GM12878 (cell line): ENCODE measurements around the gene GTPBP1. TPM values are rescaled to one million over a fixed set of nuclear protein-coding genes. Genes with fewer than 3 reads are reported as not detected.

Experiments
- ATAC-seq: fragments of 200-7000 bp; cut with Tn5 transposase; 3 replicates; pipeline ENCODE4 v1.9.1; 2020; ENCODE audit warnings: mild to moderate bottlenecking, moderate library complexity
- BruUV-seq: library from RNA; stranded (reverse); fragments of 400-500 nt; replicated peaks from 2 replicates; lab custom pipeline; 2021; lab: Mats Ljungman, UMichigan
- CTCF ChIA-PET: fragments of 300-600 bp; sonication (Branson Sonifier 250); formaldehyde crosslinking; extraction: SDS; loops from one replicate; lab custom pipeline; 2021; ENCODE audit warnings: inconsistent platforms; lab: Yijun Ruan, JAX
- POLR2A ChIA-PET: fragments of 350-600 bp; formaldehyde crosslinking; extraction: SDS; loops from one replicate; lab custom pipeline; 2021; ENCODE audit warnings: inconsistent platforms; lab: Charles Lee
- RAD21 ChIA-PET: fragments of 300-600 bp; sonication (Branson Sonifier 250); formaldehyde crosslinking; loops from one replicate; lab custom pipeline; 2023; ENCODE audit warnings: antibody characterized with exemption; ENCODE audit not compliant: unreplicated experiment; lab: Charles Lee
- SMC1A ChIA-PET: fragments of 300-600 bp; sonication (Branson Sonifier 250); formaldehyde crosslinking; loops from one replicate; lab custom pipeline; 2023; ENCODE audit not compliant: unreplicated experiment, uncharacterized antibody; lab: Charles Lee
- DNase-seq: peaks from one replicate; pipeline ENCODE4 v3.0.0-alpha.2; 2011; ENCODE audit warnings: low read depth, low spot score
- FAIRE-seq: peaks from 3 replicates; lab custom pipeline; 2011; peaks lifted over from hg19 to GRCh38; lab: Jason Lieb, UNC
- H2AFZ ChIP-seq: 2 replicates; pipeline ENCODE4 v1.6.0; 2011; ENCODE audit warnings: low read depth, low read length, control low read depth; ENCODE audit not compliant: control insufficient read depth
- H3K27ac ChIP-seq: 2 replicates; pipeline ENCODE4 v1.5.1; 2011; ENCODE audit warnings: control low read depth; ENCODE audit not compliant: control insufficient read depth, insufficient read depth
- H3K27me3 ChIP-seq, 2 experiments: replicated peaks in 1 of 2; 2 replicates each; pipeline versions ENCODE4 v1.6.0 to v1.6.1; 2011; ENCODE audit warnings: low read length in 1 of 2; ENCODE audit not compliant: control insufficient read depth in 2 of 2, insufficient read depth in 2 of 2
- H3K36me3 ChIP-seq, 2 experiments: 2 replicates each; pipeline ENCODE4 v1.5.1; 2011; ENCODE audit warnings: low read length in 1 of 2; ENCODE audit not compliant: control insufficient read depth in 2 of 2, insufficient read depth in 2 of 2
- H3K4me1 ChIP-seq: 2 replicates; pipeline ENCODE4 v1.6.1; 2011; ENCODE audit warnings: mild to moderate bottlenecking, low read length, moderate library complexity, mixed read lengths; ENCODE audit not compliant: control insufficient read depth, insufficient read depth
- H3K4me2 ChIP-seq: 2 replicates; pipeline ENCODE4 v1.6.0; 2011; ENCODE audit warnings: control low read depth; ENCODE audit not compliant: control insufficient read depth, insufficient read depth
- H3K4me3 ChIP-seq: fragments of 200-600 bp; sonication (generic); 2 replicates; pipeline ENCODE4 v1.5.1; 2016
- H3K79me2 ChIP-seq: 2 replicates; pipeline ENCODE4 v1.6.0; 2011; ENCODE audit warnings: low read length; ENCODE audit not compliant: control insufficient read depth, insufficient read depth
- H3K9ac ChIP-seq: 2 replicates; pipeline ENCODE4 v1.8.0; 2011; ENCODE audit warnings: low read length, control low read depth, mixed read lengths; ENCODE audit not compliant: control insufficient read depth, insufficient read depth
- H3K9me3 ChIP-seq: replicated peaks from 3 replicates; pipeline ENCODE4 v1.5.1; 2011; ENCODE audit warnings: mild to moderate bottlenecking, low read length; ENCODE audit not compliant: control insufficient read depth, insufficient read depth
- H4K20me1 ChIP-seq: 2 replicates; pipeline ENCODE4 v1.6.0; 2011; ENCODE audit not compliant: control insufficient read depth, insufficient read depth
- ESRRA ChIP-seq: IDR thresholded peaks from 2 replicates; pipeline ENCODE4 v1.6.1; 2012; ENCODE audit warnings: mild to moderate bottlenecking, low read length, improper control_type of control experiment
- JUNB ChIP-seq: IDR thresholded peaks from 2 replicates; pipeline ENCODE4 v1.6.1; 2016; ENCODE audit warnings: antibody characterized with exemption, mild to moderate bottlenecking
- MEF2A ChIP-seq: IDR thresholded peaks from 2 replicates; pipeline ENCODE4 v1.6.1; 2011; ENCODE audit warnings: low read depth, mild to moderate bottlenecking, low read length, moderate library complexity; ENCODE audit not compliant: insufficient read depth
- POLR2AphosphoS5 ChIP-seq: IDR thresholded peaks from 2 replicates; pipeline ENCODE4 v1.6.1; 2011; ENCODE audit warnings: mild to moderate bottlenecking, low read length, inconsistent platforms
- RELA ChIP-seq: fragments of 450-650 bp; IDR thresholded peaks from 2 replicates; pipeline ENCODE4 v1.8.0; 2014; ENCODE audit warnings: borderline replicate concordance; ENCODE audit not compliant: partially characterized antibody
- SIN3A ChIP-seq: IDR thresholded peaks from 2 replicates; pipeline ENCODE4 v1.6.1; 2012; ENCODE audit warnings: low read depth, low read length, improper control_type of control experiment
- SMARCA5 ChIP-seq: fragments of 450-650 bp; IDR thresholded peaks from 2 replicates; pipeline ENCODE4 v1.6.1; 2017; ENCODE audit warnings: mild to moderate bottlenecking
- SP1 ChIP-seq: IDR thresholded peaks from one replicate; pipeline ENCODE4 v1.6.1; 2011; ENCODE audit warnings: low read depth, low read length
- WRNIP1 ChIP-seq: IDR thresholded peaks from 2 replicates; pipeline ENCODE4 v1.6.1; 2011; ENCODE audit warnings: low read depth, low read length, improper control_type of control experiment, borderline replicate concordance
- ZNF207 ChIP-seq: fragments of 450-650 bp; IDR thresholded peaks from 2 replicates; pipeline ENCODE4 v1.6.1; 2014; ENCODE audit warnings: antibody characterized with exemption, mild to moderate bottlenecking, borderline replicate concordance
- ZNF274 ChIP-seq: IDR thresholded peaks from one replicate; pipeline ENCODE4 v1.8.0; 2011; ENCODE audit not compliant: insufficient read length, insufficient read depth
- WGBS: methylation state at CpG from one replicate; pipeline ENCODE4 v1.1.6; 2016; ENCODE audit warnings: low lambda C conversion rate; ENCODE audit not compliant: insufficient replicate concordance, insufficient coverage; ENCODE audit errors: missing lambda C conversion rate; 5-methylcytosine and 5-hydroxymethylcytosine counted together
- in situ Hi-C: fragments of 300-500 bp; cut with MboI; formaldehyde crosslinking; loops from 9 replicates; pipeline ENCODE4 v1.14.3; 2018; ENCODE audit warnings: mixed read lengths
- intact Hi-C: fragments of 100-400 bp; cut with micrococcal nuclease; formaldehyde crosslinking; loops from one replicate; pipeline ENCODE4 v1.14.2; 2022; ENCODE audit not compliant: unreplicated experiment
- polyA plus RNA-seq, 11 experiments: library from polyadenylated mRNA; depleted of rRNA in 4 of 11; unstranded in 6 of 11; stranded (reverse) in 5 of 11; fragments of >200 nt; fragmentation: Nextera tagmentation in 4 of 11; fragmentation: Illumina TruSeq in 1 of 11; extraction: Ambion mirVana in 4 of 11; extraction: Trizol in 1 of 11; gene quantifications; 1 replicate in 1 of 11; 2 replicates in 10 of 11; pipeline versions ENCODE4 v1.2.1 to v1.2.3, GENCODE V29; 2011 to 2016; ENCODE audit warnings: inconsistent platforms in 2 of 11, missing spikeins in 2 of 11, low read depth in 1 of 11
- total RNA-seq, 4 experiments: library from RNA; depleted of rRNA in 3 of 4; stranded (reverse); fragments of >200 nt in 3 of 4; fragmentation: Illumina TruSeq in 1 of 4; extraction: Trizol in 1 of 4; gene quantifications; 2 replicates each; pipeline versions ENCODE4 v1.2.1 to v1.2.3, GENCODE V29; 2013 to 2021
- TF ChIP-seq, protein P1 (sequence below): fragments of 450-650 bp; IDR thresholded peaks from 2 replicates; pipeline ENCODE4 v1.6.1; 2016; ENCODE audit warnings: mild to moderate bottlenecking
- TF ChIP-seq, protein P2 (sequence below): fragments of 150-350 bp; IDR thresholded peaks from 2 replicates; pipeline ENCODE4 v1.6.1; 2016; ENCODE audit warnings: low read depth, low read length
- TF ChIP-seq, protein P3 (sequence below): fragments of 450-650 bp; IDR thresholded peaks from 2 replicates; pipeline ENCODE4 v1.6.1; 2017; ENCODE audit warnings: antibody characterized with exemption, mild to moderate bottlenecking, moderate library complexity

Gene GTPBP1
- total and polyA plus RNA-seq, 10 of the 15 experiments (the other 5 are each of a cell fraction or from before 2014, with no cell fraction given), result 0.89 to 63.1 (median 34.2) TPM

DNA sequence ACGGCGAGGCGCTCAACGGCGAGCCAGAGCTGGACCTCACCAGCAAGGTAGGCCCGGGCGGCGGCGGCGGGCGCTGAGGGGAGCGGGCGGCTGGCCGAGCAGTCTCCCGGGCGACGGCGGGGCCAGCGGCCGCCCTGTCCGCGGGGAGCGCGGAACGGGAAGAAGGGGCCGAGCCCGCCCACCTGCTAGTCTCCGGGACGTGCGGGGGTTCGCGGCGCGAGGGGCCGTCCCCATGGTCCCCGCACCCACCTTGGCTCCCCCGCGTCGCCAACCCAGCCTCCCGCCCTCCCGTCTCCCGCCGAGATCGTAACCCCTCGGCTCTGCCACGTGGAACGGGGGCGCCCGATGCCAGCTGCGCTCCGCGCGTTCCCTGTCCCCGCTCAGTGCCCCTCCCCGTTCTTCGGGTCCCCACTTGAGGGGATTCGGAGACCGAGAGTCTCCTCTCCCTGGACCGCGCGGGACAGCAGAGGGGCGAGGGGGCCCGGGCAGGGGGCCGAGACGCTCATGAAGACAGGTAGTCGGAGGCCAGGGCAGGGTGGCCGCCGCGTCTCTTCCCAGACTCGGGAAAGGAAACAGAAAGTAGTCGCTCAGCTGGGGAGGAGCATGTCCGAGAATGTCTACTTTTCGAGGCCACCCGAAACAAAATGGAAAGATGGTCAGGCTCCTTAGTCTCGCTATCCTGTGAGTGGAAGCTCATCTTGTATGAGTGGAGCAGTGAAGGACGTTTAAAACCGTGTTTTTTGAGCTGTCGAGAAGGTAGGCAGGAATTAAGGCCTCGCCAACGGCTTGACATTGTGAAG, 557 bp downstream of the GTPBP1 start (continued):
- TF ChIP-seq WRNIP1 (0 out of 2 replicates have a peak, but pooled peaks have one; percentile 63), SMARCA5 (peak; percentile 94), SP1 (no peak), SIN3A (peak; percentile 70), ZNF207 (peak; percentile 36; the same call in 1 of the 2 replicates), ESRRA (no peak)
- TF ChIP-seq, protein P1, sequence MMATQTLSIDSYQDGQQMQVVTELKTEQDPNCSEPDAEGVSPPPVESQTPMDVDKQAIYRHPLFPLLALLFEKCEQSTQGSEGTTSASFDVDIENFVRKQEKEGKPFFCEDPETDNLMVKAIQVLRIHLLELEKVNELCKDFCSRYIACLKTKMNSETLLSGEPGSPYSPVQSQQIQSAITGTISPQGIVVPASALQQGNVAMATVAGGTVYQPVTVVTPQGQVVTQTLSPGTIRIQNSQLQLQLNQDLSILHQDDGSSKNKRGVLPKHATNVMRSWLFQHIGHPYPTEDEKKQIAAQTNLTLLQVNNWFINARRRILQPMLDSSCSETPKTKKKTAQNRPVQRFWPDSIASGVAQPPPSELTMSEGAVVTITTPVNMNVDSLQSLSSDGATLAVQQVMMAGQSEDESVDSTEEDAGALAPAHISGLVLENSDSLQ, result no peak

DNA sequence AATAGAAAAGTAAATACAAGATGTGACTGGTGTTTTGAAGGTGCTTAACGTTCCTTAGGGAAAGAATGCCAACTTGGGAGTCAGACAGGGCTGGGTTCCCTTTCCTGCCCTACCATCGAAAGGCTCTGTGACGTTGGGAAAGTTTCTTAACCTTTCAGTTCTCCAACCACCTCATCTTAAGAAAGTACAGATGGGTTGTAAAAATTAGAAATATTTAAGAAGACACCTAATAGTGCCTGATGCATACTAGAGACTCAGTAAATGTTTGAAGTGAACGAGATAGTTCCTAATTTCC, 1.1 kb downstream of the GTPBP1 start:
- Histone ChIP-seq H3K27ac (peak overlapping the region; percentile 85), H2AFZ (no peak overlapping the region), H4K20me1 (peaks cover 12% of the 10 kb centered on the region), H3K27me3 (no peaks in the 10 kb centered on the region), H3K4me2 (peak overlapping the region; percentile 60), H3K79me2 (peaks cover 59% of the 10 kb centered on the region), H3K9me3 (no peaks in the 10 kb centered on the region), H3K9ac (peak overlapping the region; percentile 89), H3K4me1 (peaks cover 21% of the 10 kb centered on the region), H3K4me3 (peak overlapping the region; percentile 95), H3K36me3 (peaks cover 0 to 6% of the 10 kb centered on the region in 2 experiments; a peak in 3 of 4 replicates)
- under 1% methylated on average over 4 of the region's 4 CpGs for WGBS
- FAIRE-seq (no peak), DNase-seq (no peak), ATAC-seq (no peak)
- in situ Hi-C loops, result no loop called here
- ChIA-PET RAD21 (interaction anchor here (1.0 to 4.1 kb wide), 5 partner anchors 9 to 655 kb away, joined by 3 to 30 read pairs (median 8); no protein-coding TSS in a partner anchor), POLR2A (interaction anchor here (0.6 to 3.3 kb wide), 6 partner anchors 9 to 234 kb away, joined by 3 to 39 read pairs (median 10); partner anchors contain the start of gene TOMM22), CTCF (interaction anchor here (1.8 to 3.1 kb wide), 6 partner anchors 8 to 163 kb away, joined by 5 to 17 read pairs (median 10); partner anchors contain the start of gene TOMM22), SMC1A (interaction anchor here (0.5 to 5.5 kb wide), 9 partner anchors 10 to 515 kb away, joined by 3 to 54 read pairs (median 4); partner anchors contain the start of gene TOMM22)
- BruUV-seq, result no TSS peak
- intact Hi-C loops, result loop anchor here (10.0 kb wide), 1 partner anchor 202 kb away; the partner anchor contains the start of gene DDX17
- TF ChIP-seq JUNB (no peak), ZNF274 (no peak), POLR2AphosphoS5 (no peak), MEF2A (no peak), RELA (no peak)
- TF ChIP-seq, protein P2, sequence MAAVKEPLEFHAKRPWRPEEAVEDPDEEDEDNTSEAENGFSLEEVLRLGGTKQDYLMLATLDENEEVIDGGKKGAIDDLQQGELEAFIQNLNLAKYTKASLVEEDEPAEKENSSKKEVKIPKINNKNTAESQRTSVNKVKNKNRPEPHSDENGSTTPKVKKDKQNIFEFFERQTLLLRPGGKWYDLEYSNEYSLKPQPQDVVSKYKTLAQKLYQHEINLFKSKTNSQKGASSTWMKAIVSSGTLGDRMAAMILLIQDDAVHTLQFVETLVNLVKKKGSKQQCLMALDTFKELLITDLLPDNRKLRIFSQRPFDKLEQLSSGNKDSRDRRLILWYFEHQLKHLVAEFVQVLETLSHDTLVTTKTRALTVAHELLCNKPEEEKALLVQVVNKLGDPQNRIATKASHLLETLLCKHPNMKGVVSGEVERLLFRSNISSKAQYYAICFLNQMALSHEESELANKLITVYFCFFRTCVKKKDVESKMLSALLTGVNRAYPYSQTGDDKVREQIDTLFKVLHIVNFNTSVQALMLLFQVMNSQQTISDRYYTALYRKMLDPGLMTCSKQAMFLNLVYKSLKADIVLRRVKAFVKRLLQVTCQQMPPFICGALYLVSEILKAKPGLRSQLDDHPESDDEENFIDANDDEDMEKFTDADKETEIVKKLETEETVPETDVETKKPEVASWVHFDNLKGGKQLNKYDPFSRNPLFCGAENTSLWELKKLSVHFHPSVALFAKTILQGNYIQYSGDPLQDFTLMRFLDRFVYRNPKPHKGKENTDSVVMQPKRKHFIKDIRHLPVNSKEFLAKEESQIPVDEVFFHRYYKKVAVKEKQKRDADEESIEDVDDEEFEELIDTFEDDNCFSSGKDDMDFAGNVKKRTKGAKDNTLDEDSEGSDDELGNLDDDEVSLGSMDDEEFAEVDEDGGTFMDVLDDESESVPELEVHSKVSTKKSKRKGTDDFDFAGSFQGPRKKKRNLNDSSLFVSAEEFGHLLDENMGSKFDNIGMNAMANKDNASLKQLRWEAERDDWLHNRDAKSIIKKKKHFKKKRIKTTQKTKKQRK, result no peak
- TF ChIP-seq, protein P3, sequence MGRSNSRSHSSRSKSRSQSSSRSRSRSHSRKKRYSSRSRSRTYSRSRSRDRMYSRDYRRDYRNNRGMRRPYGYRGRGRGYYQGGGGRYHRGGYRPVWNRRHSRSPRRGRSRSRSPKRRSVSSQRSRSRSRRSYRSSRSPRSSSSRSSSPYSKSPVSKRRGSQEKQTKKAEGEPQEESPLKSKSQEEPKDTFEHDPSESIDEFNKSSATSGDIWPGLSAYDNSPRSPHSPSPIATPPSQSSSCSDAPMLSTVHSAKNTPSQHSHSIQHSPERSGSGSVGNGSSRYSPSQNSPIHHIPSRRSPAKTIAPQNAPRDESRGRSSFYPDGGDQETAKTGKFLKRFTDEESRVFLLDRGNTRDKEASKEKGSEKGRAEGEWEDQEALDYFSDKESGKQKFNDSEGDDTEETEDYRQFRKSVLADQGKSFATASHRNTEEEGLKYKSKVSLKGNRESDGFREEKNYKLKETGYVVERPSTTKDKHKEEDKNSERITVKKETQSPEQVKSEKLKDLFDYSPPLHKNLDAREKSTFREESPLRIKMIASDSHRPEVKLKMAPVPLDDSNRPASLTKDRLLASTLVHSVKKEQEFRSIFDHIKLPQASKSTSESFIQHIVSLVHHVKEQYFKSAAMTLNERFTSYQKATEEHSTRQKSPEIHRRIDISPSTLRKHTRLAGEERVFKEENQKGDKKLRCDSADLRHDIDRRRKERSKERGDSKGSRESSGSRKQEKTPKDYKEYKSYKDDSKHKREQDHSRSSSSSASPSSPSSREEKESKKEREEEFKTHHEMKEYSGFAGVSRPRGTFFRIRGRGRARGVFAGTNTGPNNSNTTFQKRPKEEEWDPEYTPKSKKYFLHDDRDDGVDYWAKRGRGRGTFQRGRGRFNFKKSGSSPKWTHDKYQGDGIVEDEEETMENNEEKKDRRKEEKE, result no peak
